DOHH2 (cell line): ENCODE data around the gene PLEKHM3.

Experiments used
- H3F3A ChIP-seq: fragments of 200-600 bp; sonication (generic), shearing (Covaris generic); 2 replicates; pipeline ENCODE4 v1.6.0; 2016; ENCODE audit warnings: antibody characterized with exemption, mild to moderate bottlenecking; ENCODE audit not compliant: control insufficient read depth, insufficient read depth
- H3K27ac ChIP-seq: fragments of 200-600 bp; sonication (generic); 2 replicates; pipeline ENCODE4 v1.5.1; 2014; ENCODE audit warnings: low read depth, mild to moderate bottlenecking, low read length, moderate library complexity
- H3K27me3 ChIP-seq: fragments of 200-600 bp; sonication (generic); 2 replicates; pipeline ENCODE4 v1.6.1; 2014; ENCODE audit warnings: mild to moderate bottlenecking, low read length, mixed read lengths; ENCODE audit not compliant: control insufficient read depth
- H3K36me3 ChIP-seq: fragments of 200-600 bp; sonication (generic); 2 replicates; pipeline ENCODE4 v1.6.1; 2014; ENCODE audit warnings: mild to moderate bottlenecking, low read length, moderate library complexity, mixed read lengths; ENCODE audit not compliant: control insufficient read depth
- H3K4me1 ChIP-seq: fragments of 200-600 bp; sonication (generic); 2 replicates; pipeline ENCODE4 v1.6.1; 2014; ENCODE audit warnings: mild to moderate bottlenecking, low read length, mixed read lengths; ENCODE audit not compliant: control insufficient read depth
- H3K4me2 ChIP-seq: fragments of 200-600 bp; sonication (generic); 2 replicates; pipeline ENCODE4 v1.6.0; 2014; ENCODE audit warnings: mild to moderate bottlenecking, low read length, moderate library complexity
- H3K4me3 ChIP-seq: fragments of 200-600 bp; sonication (generic); 2 replicates; pipeline ENCODE4 v1.5.1; 2014; ENCODE audit warnings: mild to moderate bottlenecking, low read length, mixed read lengths
- H3K79me2 ChIP-seq: fragments of 200-600 bp; sonication (generic); 2 replicates; pipeline ENCODE4 v1.6.1; 2014; ENCODE audit warnings: mild to moderate bottlenecking, low read length, mixed read lengths; ENCODE audit not compliant: control insufficient read depth
- H3K9me2 ChIP-seq: fragments of 200-600 bp; sonication (generic); replicated peaks from 2 replicates; pipeline ENCODE4 v1.6.1; 2014; ENCODE audit warnings: mild to moderate bottlenecking, low read length, mixed read lengths; ENCODE audit not compliant: control insufficient read depth
- H3K9me3 ChIP-seq: fragments of 200-600 bp; sonication (generic); 2 replicates; pipeline ENCODE4 v1.6.1; 2014; ENCODE audit warnings: antibody characterized with exemption, low read length, mixed read lengths; ENCODE audit not compliant: control insufficient read depth, insufficient read depth
- H4K20me1 ChIP-seq: fragments of 200-600 bp; sonication (generic); 2 replicates; pipeline ENCODE4 v1.6.0; 2014; ENCODE audit warnings: low read depth, mild to moderate bottlenecking, antibody characterized with exemption, low read length, moderate library complexity; ENCODE audit not compliant: control insufficient read depth, insufficient read depth
- CTCF ChIP-seq: fragments of 200-600 bp; sonication (generic); IDR thresholded peaks from one replicate; pipeline ENCODE4 v1.5.1; 2014; ENCODE audit warnings: antibody characterized with exemption, mild to moderate bottlenecking, low read depth, low read length; ENCODE audit not compliant: poor library complexity, severe bottlenecking
- EZH2phosphoT487 ChIP-seq: fragments of 200-600 bp; sonication (generic); IDR thresholded peaks from 2 replicates; pipeline ENCODE4 v1.6.1; 2017; ENCODE audit warnings: borderline replicate concordance, mild to moderate bottlenecking, antibody characterized with exemption, low read length, moderate library complexity, mixed read lengths

PLEKHM3 gene

GRCh38 chr2:208064220-208064961, 39.1 kb upstream of the PLEKHM3 start:
- Histone ChIP-seq H3K79me2 (no peaks in the 10 kb centered on the region), H4K20me1 (no peaks in the 10 kb centered on the region), H3K9me2 (no peaks in the 10 kb centered on the region), H3K36me3 (no peaks in the 10 kb centered on the region), H3K4me2 (no peak overlapping the region), H3K4me1 (no peaks in the 10 kb centered on the region), H3F3A (no peaks in the 10 kb centered on the region), H3K27ac (no peak overlapping the region), H3K4me3 (no peak overlapping the region), H3K27me3 (no peaks in the 10 kb centered on the region), H3K9me3 (no peaks in the 10 kb centered on the region)
- TF ChIP-seq CTCF (no peak), EZH2phosphoT487 (no peak)

GRCh38 chr2:208062961-208063360, 37.6 kb upstream of the PLEKHM3 start:
- Histone ChIP-seq H3F3A (no peaks in the 10 kb centered on the region), H3K27me3 (no peaks in the 10 kb centered on the region), H3K4me1 (no peaks in the 10 kb centered on the region), H3K27ac (no peak overlapping the region), H3K4me3 (no peak overlapping the region), H3K4me2 (no peak overlapping the region), H4K20me1 (no peaks in the 10 kb centered on the region), H3K9me3 (no peaks in the 10 kb centered on the region), H3K79me2 (no peaks in the 10 kb centered on the region), H3K36me3 (no peaks in the 10 kb centered on the region), H3K9me2 (no peaks in the 10 kb centered on the region)
- TF ChIP-seq EZH2phosphoT487 (no peak), CTCF (no peak)

- TF ChIP-seq EZH2phosphoT487 (no peak), CTCF (peak; percentile 57)
- H3K4me1 ChIP-seq, result no peaks in the 10 kb centered on the region
- H4K20me1 ChIP-seq, result no peaks in the 10 kb centered on the region
- H3K4me3 ChIP-seq, result no peak overlapping the region
- no peaks in the 10 kb centered on the region for H3K79me2 ChIP-seq
- no peak overlapping the region for H3K4me2 ChIP-seq
- no peaks in the 10 kb centered on the region for H3K9me3 ChIP-seq
- H3K36me3 ChIP-seq, result no peaks in the 10 kb centered on the region
- H3F3A ChIP-seq, result no peaks in the 10 kb centered on the region
- H3K9me2 ChIP-seq, result no peaks in the 10 kb centered on the region
- H3K27me3 ChIP-seq, result no peaks in the 10 kb centered on the region
- H3K27ac ChIP-seq, result no peak overlapping the region
Measured at GRCh38 chr2:208062113-208062512, 36.8 kb upstream of the PLEKHM3 start.
